Upper lobe of left lung (tissue), 6 donors: ENCODE results near the gene KDM4B. TPM values are rescaled to one million over a fixed set of nuclear protein-coding genes. Genes with fewer than 3 reads are reported as not detected.

Experiments
- ATAC-seq, 2 donors: fragments of 200-7000 bp; cut with Tn5 transposase; one replicate each; pipeline ENCODE4 v1.9.1; 2022; ENCODE audit warnings: mild to moderate bottlenecking in 2 of 2, moderate library complexity in 2 of 2; ENCODE audit not compliant: low FRiP score in 2 of 2
- DNase-seq, 2 donors: peaks; one replicate each; pipeline ENCODE4 v3.0.0-alpha.2; 2019 to 2020
- H3K27ac ChIP-seq, 4 donors: fragments of 200-600 bp; sonication (generic); one replicate each; pipeline ENCODE4 v1.5.1; 2016 to 2019
- H3K27me3 ChIP-seq, 4 donors: fragments of 200-600 bp; sonication (generic); one replicate each; pipeline ENCODE4 v1.5.1; 2017 to 2019
- H3K36me3 ChIP-seq, 4 donors: fragments of 200-600 bp; sonication (generic); one replicate each; pipeline ENCODE4 v1.5.1; 2016 to 2019
- H3K4me1 ChIP-seq, 4 donors: fragments of 200-600 bp; sonication (generic); one replicate each; pipeline ENCODE4 v1.5.1; 2018 to 2019
- H3K4me3 ChIP-seq, 4 donors: fragments of 200-600 bp; sonication (generic); one replicate each; pipeline ENCODE4 v1.5.1; 2017 to 2019; ENCODE audit warnings: mild to moderate bottlenecking in 2 of 4, moderate library complexity in 1 of 4
- H3K9me3 ChIP-seq, 4 donors: fragments of 200-600 bp; sonication (generic); one replicate each; pipeline ENCODE4 v1.5.1; 2018 to 2019
- EP300 ChIP-seq, 4 donors: sonication (generic); formaldehyde crosslinking; IDR thresholded peaks; one replicate each; pipeline ENCODE4 v1.5.1; 2017; ENCODE audit warnings: antibody characterized with exemption in 4 of 4, control low read depth in 2 of 4
- POLR2A ChIP-seq, 4 donors: fragments of 450-650 bp; IDR thresholded peaks; one replicate each; pipeline ENCODE4 v1.5.1; 2016 to 2017; ENCODE audit warnings: antibody characterized with exemption in 4 of 4, mild to moderate bottlenecking in 2 of 4
- POLR2AphosphoS5 ChIP-seq, 2 donors: sonication (generic); formaldehyde crosslinking; IDR thresholded peaks; one replicate each; pipeline ENCODE4 v1.5.1; 2017; ENCODE audit warnings: antibody characterized with exemption in 2 of 2
- WGBS, 2 donors: methylation state at CpG; one replicate each; pipeline ENCODE4 v1.1.5; 2017 to 2018; 5-methylcytosine and 5-hydroxymethylcytosine counted together
- total RNA-seq, 6 donors: library from RNA; depleted of rRNA in 4 of 6; stranded (reverse); fragments of >200 nt in 4 of 6; gene quantifications; one replicate each; pipeline versions ENCODE4 v1.1.0 to v1.2.1, GENCODE V29; 2016 to 2021
- TF ChIP-seq, protein P1 (sequence below), 6 experiments: fragments of 450-650 bp in 4 of 6; fragments of 200-600 bp in 2 of 6; sonication (generic) in 2 of 6; IDR thresholded peaks; one replicate each; pipeline ENCODE4 v1.5.1; 2016 to 2019; ENCODE audit warnings: antibody characterized with exemption in 6 of 6
- donor health status: DM: no; HTN: no; CAD: no; lungs with moderate emphysema.
- donor health status: DM: no; HTN: yes; CAD: no; lungs with severe emphysema.

The KDM4B gene
- total RNA-seq, 6 donors from 2014 or later: 28.1 to 112 (median 38.2) TPM

DNA sequence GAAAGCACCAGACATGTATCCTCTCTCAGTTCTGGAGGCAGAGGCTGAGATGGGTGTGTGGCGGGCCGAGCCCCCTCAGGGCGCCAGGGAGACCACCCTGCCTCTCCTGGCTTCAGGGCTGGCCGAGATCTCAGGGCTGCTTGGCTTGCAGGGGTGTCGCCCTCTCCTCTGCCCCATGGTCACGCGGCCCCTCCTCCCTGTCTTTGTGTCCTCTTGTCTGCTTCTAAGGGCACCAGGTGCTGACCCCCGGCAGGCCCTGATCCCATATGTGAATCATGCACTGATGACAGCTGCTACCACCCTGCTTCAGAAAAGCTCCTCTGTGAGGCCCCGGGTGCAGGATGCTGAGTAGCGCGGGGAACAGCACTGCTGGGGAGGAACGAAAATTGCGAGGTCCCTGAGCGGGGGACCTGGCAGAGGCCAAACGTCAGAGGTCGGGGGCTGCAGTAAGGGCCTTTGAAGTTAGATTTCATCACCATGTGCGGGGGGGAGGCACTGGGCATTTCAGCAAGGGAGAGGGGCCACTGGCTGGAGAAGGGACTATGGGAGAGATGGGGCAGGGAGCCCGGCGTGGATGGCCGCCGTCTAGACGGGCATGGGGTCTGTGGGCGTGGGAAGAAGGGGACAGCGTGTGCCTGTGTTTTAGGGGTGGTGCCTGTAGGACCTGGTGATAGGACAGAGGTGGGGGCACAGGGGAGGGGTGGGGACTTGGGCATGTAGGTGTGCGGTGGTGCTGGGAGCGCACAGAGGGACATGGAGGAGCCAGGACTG is 125.2 kb downstream of the KDM4B start:
- 94 to 95% methylated on average over 24 to 26 of the region's 26 CpGs for WGBS, 2 donors
- no peak overlapping the region for H3K27ac ChIP-seq
- peaks cover 4 to 11% (median 7%) of the 10 kb centered on the region in 4 donors for H3K9me3 ChIP-seq
- H3K36me3 ChIP-seq: peaks cover 0 to 31% (median 16%) of the 10 kb centered on the region in 4 donors
- no peaks in the 10 kb centered on the region for H3K27me3 ChIP-seq
- H3K4me3 ChIP-seq: no peak overlapping the region
- H3K4me1 ChIP-seq: peaks cover 0 to 14% (median 5%) of the 10 kb centered on the region in 4 donors
- no peak for TF ChIP-seq POLR2AphosphoS5 (IDR thresholded peaks at IDR 0.05)
- TF ChIP-seq, protein P1, sequence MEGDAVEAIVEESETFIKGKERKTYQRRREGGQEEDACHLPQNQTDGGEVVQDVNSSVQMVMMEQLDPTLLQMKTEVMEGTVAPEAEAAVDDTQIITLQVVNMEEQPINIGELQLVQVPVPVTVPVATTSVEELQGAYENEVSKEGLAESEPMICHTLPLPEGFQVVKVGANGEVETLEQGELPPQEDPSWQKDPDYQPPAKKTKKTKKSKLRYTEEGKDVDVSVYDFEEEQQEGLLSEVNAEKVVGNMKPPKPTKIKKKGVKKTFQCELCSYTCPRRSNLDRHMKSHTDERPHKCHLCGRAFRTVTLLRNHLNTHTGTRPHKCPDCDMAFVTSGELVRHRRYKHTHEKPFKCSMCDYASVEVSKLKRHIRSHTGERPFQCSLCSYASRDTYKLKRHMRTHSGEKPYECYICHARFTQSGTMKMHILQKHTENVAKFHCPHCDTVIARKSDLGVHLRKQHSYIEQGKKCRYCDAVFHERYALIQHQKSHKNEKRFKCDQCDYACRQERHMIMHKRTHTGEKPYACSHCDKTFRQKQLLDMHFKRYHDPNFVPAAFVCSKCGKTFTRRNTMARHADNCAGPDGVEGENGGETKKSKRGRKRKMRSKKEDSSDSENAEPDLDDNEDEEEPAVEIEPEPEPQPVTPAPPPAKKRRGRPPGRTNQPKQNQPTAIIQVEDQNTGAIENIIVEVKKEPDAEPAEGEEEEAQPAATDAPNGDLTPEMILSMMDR (IDR thresholded peaks at IDR 0.05): no peak
- no peak for TF ChIP-seq EP300 (IDR thresholded peaks at IDR 0.05)
- no peak for TF ChIP-seq POLR2A (IDR thresholded peaks at IDR 0.05)
- no peak for ATAC-seq
- DNase-seq: peak in 1 of 2 donors; percentile 59

DNA sequence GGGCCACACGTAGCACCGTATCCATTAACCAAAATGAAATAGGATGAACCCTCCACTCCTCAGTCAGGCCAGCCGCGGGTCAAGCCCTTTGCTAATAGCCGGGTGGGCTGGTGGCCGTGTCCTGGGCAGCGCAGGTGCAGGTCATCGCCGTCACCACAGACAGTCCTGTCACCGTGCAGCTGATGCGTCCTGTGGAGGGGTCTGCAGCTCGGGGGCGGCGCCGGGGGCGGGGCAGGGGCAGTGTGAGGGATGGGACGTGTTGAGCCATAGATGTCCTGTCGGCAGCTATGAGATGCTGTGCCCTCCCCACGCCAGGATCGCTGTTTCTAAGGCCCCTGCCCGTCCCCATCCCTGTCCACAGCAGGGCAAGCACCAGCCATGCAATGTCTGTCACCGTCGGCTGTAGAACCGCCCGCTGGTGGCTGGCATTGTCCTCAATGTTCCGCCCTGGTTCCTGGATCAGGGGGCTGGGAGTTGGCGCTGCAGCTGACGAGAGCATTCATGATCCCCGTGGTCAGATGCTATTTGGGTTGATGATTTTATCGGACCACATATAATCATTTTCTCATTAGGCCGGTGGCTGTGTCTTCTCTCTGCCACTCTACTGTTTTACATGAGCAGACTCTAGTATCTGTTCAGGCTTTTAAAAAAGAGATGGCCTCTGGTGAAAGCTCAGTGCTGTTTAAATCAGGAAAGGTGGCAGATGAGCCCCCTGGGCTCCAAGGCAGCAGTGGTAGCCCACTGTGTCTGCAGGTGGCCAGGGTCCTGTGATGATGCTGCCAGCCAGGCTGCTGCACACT is 126.1 kb downstream of the KDM4B start:
- no peaks in the 10 kb centered on the region for H3K27me3 ChIP-seq
- ATAC-seq (no peak), DNase-seq (peak in 1 of 2 donors; percentile 86)
- WGBS, 2 donors: 93 to 96% methylated on average over 11 to 29 of the region's 31 CpGs
- H3K4me1 ChIP-seq: peaks cover 0 to 14% (median 5%) of the 10 kb centered on the region in 4 donors
- TF ChIP-seq EP300 (IDR thresholded peaks at IDR 0.05) (no peak), POLR2A (IDR thresholded peaks at IDR 0.05) (no peak), POLR2AphosphoS5 (IDR thresholded peaks at IDR 0.05) (no peak)
- TF ChIP-seq, protein P1 (IDR thresholded peaks at IDR 0.05): no peak
- H3K36me3 ChIP-seq: peaks cover 0 to 28% (median 18%) of the 10 kb centered on the region in 4 donors
- no peak overlapping the region for H3K27ac ChIP-seq
- H3K4me3 ChIP-seq: no peak overlapping the region
- H3K9me3 ChIP-seq: peaks cover 9 to 19% (median 15%) of the 10 kb centered on the region in 4 donors

DNA sequence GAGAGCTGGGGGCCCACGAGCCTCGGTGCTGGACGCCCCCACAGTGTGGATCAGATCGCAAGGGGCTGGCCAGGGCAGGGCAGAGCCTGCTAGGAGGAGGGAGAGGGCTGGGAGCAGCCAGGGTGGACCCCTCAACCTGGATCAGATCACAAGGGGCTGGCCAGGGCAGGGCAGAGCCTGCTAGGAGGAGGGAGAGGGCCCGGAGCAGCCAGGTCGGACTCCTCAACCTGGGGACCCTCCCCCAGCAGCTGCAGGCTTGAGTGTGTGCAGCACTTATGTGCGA is 126.6 kb downstream of the KDM4B start:
- Histone ChIP-seq H3K27me3 (no peaks in the 10 kb centered on the region), H3K4me1 (peaks cover 0 to 14% (median 5%) of the 10 kb centered on the region in 4 donors), H3K9me3 (peaks cover 11 to 21% (median 16%) of the 10 kb centered on the region in 4 donors), H3K27ac (no peak overlapping the region), H3K36me3 (peaks cover 0 to 33% (median 18%) of the 10 kb centered on the region in 4 donors), H3K4me3 (no peak overlapping the region)
- DNase-seq (peak in 1 of 2 donors; percentile 67), ATAC-seq (no peak)
- 98% methylated on average over 7 of the region's 7 CpGs; no CpG with 5 or more reads in 1 of the 2 donors for WGBS, 2 donors
- no peak for TF ChIP-seq POLR2A (IDR thresholded peaks at IDR 0.05)
- TF ChIP-seq, protein P1 (IDR thresholded peaks at IDR 0.05): no peak
- no peak for TF ChIP-seq EP300 (IDR thresholded peaks at IDR 0.05)
- no peak for TF ChIP-seq POLR2AphosphoS5 (IDR thresholded peaks at IDR 0.05)

DNA sequence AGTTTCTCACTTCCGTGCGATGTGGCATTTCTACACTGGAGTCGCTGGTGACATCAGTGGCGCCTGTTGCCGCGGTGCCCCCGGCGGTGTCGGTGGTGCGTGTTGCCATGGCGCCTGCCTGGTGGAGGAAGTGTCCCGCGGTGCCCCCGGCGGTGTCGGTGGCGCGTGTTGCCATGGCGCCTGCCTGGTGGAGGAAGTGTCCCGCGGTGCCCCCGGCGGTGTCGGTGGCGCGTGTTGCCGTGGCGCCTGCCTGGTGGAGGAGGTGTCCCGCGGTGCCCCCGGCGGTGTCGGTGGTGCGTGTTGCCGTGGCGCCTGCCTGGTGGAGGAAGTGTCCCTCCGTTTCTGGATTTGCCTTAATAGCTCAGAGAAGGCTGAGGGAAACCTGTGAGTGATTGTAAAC is 127.6 kb downstream of the KDM4B start:
- H3K27ac ChIP-seq: no peak overlapping the region
- H3K4me1 ChIP-seq: peaks cover 0 to 6% (median under 1%) of the 10 kb centered on the region in 4 donors
- peaks cover 11 to 21% (median 16%) of the 10 kb centered on the region in 4 donors for H3K9me3 ChIP-seq
- H3K27me3 ChIP-seq: no peaks in the 10 kb centered on the region
- DNase-seq (peak in 1 of 2 donors; percentile 79), ATAC-seq (no peak)
- H3K4me3 ChIP-seq: no peak overlapping the region
- H3K36me3 ChIP-seq: peaks cover 0 to 33% (median 18%) of the 10 kb centered on the region in 4 donors
- TF ChIP-seq POLR2AphosphoS5 (IDR thresholded peaks at IDR 0.05) (no peak), POLR2A (IDR thresholded peaks at IDR 0.05) (no peak), EP300 (IDR thresholded peaks at IDR 0.05) (no peak)
- TF ChIP-seq, protein P1 (IDR thresholded peaks at IDR 0.05): no peak
- 97% methylated on average over 11 to 37 of the region's 37 CpGs for WGBS, 2 donors
